Effector memory CD8-positive, alpha-beta T cell (primary cell): Measurements from ENCODE around the gene CARM1.

ENCODE experiments used
- ATAC-seq: fragments of 150-1000 bp; cut with Tn5 transposase; replicated peaks from 2 replicates; pipeline ENCODE4 v1.10.0; 2021; ENCODE audit warnings: mild to moderate bottlenecking, moderate library complexity
- DNase-seq, 3 experiments: peaks; one replicate each; pipeline ENCODE4 v3.0.0; 2021
- H3K27ac Mint-ChIP-seq, 2 donors: one replicate each; pipeline ENCODE4 v1.8.0; 2022; ENCODE audit warnings: mild to moderate bottlenecking in 2 of 2, mixed read lengths in 2 of 2, moderate library complexity in 2 of 2
- H3K27me3 Mint-ChIP-seq, 2 donors: one replicate each; pipeline ENCODE4 v1.8.0; 2022; ENCODE audit warnings: mixed read lengths in 2 of 2
- H3K36me3 Mint-ChIP-seq: one replicate; pipeline ENCODE4 v1.8.0; 2022; ENCODE audit warnings: mild to moderate bottlenecking, moderate library complexity, mixed read lengths; ENCODE audit not compliant: insufficient read depth
- H3K4me1 Mint-ChIP-seq, 2 donors: one replicate each; pipeline ENCODE4 v1.8.0; 2022; ENCODE audit warnings: low read depth in 2 of 2, mixed read lengths in 2 of 2
- H3K4me3 Mint-ChIP-seq, 2 donors: one replicate each; pipeline ENCODE4 v1.8.0; 2022; ENCODE audit warnings: mild to moderate bottlenecking in 2 of 2, mixed read lengths in 2 of 2, moderate library complexity in 2 of 2
- H3K9me3 Mint-ChIP-seq, 2 donors: one replicate each; pipeline ENCODE4 v1.8.0; 2022; ENCODE audit warnings: mixed read lengths in 2 of 2

CARM1 gene

GRCh38 chr19:10889880-10890279, 18.5 kb downstream of the CARM1 start:
- Mint-ChIP-seq H3K27me3 (no peaks in the 10 kb centered on the region), H3K27ac (no peak overlapping the region), H3K4me1 (peaks cover 0 to 8% of the 10 kb centered on the region in 2 donors), H3K9me3 (no peaks in the 10 kb centered on the region), H3K4me3 (no peak overlapping the region), H3K36me3 (peaks cover 4% of the 10 kb centered on the region)
- ATAC-seq (no peak), DNase-seq (no peak)

- no peak for DNase-seq
- ATAC-seq, result no peak
- H3K36me3 Mint-ChIP-seq, result no peaks in the 10 kb centered on the region
- no peaks in the 10 kb centered on the region for H3K27me3 Mint-ChIP-seq
- H3K27ac Mint-ChIP-seq, result no peak overlapping the region
- H3K9me3 Mint-ChIP-seq, result no peaks in the 10 kb centered on the region
- H3K4me3 Mint-ChIP-seq, result no peak overlapping the region
- peaks cover 7 to 12% of the 10 kb centered on the region in 2 donors for H3K4me1 Mint-ChIP-seq
These were observed 20.2 kb downstream of the CARM1 start for GRCh38 chr19:10891405-10892086.

- Mint-ChIP-seq H3K27ac (no peak overlapping the region), H3K36me3 (no peaks in the 10 kb centered on the region), H3K9me3 (no peaks in the 10 kb centered on the region), H3K4me3 (no peak overlapping the region), H3K27me3 (no peaks in the 10 kb centered on the region), H3K4me1 (peaks cover 13 to 19% of the 10 kb centered on the region in 2 donors)
- ATAC-seq (no peak), DNase-seq (no peak)
These were observed 20.9 kb downstream of the CARM1 start for GRCh38 chr19:10892256-10892655.

- H3K36me3 Mint-ChIP-seq, result no peaks in the 10 kb centered on the region
- no peak overlapping the region for H3K4me3 Mint-ChIP-seq
- H3K4me1 Mint-ChIP-seq, result peaks cover 13 to 18% of the 10 kb centered on the region in 2 donors
- H3K27me3 Mint-ChIP-seq, result no peaks in the 10 kb centered on the region
- DNase-seq (no peak), ATAC-seq (no peak)
- H3K27ac Mint-ChIP-seq, result no peak overlapping the region
- H3K9me3 Mint-ChIP-seq, result no peaks in the 10 kb centered on the region
These were observed 23.5 kb downstream of the CARM1 start for GRCh38 chr19:10894911-10895213.

GRCh38 chr19:10895363-10895762, 24.0 kb downstream of the CARM1 start:
- Mint-ChIP-seq H3K9me3 (no peaks in the 10 kb centered on the region), H3K36me3 (no peaks in the 10 kb centered on the region), H3K27me3 (no peaks in the 10 kb centered on the region), H3K27ac (no peak overlapping the region), H3K4me3 (no peak overlapping the region), H3K4me1 (peaks cover 13 to 18% of the 10 kb centered on the region in 2 donors)
- DNase-seq, result no peak
- no peak for ATAC-seq

GRCh38 chr19:10895920-10896319, 24.6 kb downstream of the CARM1 start:
- no peaks in the 10 kb centered on the region for H3K27me3 Mint-ChIP-seq
- no peak for DNase-seq
- H3K4me1 Mint-ChIP-seq, result peaks cover 13 to 18% of the 10 kb centered on the region in 2 donors
- no peak overlapping the region for H3K4me3 Mint-ChIP-seq
- ATAC-seq, result no peak
- H3K27ac Mint-ChIP-seq, result no peak overlapping the region
- H3K36me3 Mint-ChIP-seq, result peaks cover 3% of the 10 kb centered on the region
- H3K9me3 Mint-ChIP-seq, result no peaks in the 10 kb centered on the region

- H3K4me3 Mint-ChIP-seq, result no peak overlapping the region
- no peak for DNase-seq
- H3K27me3 Mint-ChIP-seq, result no peaks in the 10 kb centered on the region
- H3K27ac Mint-ChIP-seq, result peak overlapping the region; percentile 16 to 42
- H3K9me3 Mint-ChIP-seq, result no peaks in the 10 kb centered on the region
- ATAC-seq, result no peak
- peaks cover 13 to 18% of the 10 kb centered on the region in 2 donors for H3K4me1 Mint-ChIP-seq
- peaks cover 6% of the 10 kb centered on the region for H3K36me3 Mint-ChIP-seq
These were observed 25.6 kb downstream of the CARM1 start for GRCh38 chr19:10896851-10897526.

GRCh38 chr19:10898633-10899032, 27.3 kb downstream of the CARM1 start:
- H3K36me3 Mint-ChIP-seq, result peaks cover 6% of the 10 kb centered on the region
- H3K4me3 Mint-ChIP-seq, result no peak overlapping the region
- no peaks in the 10 kb centered on the region for H3K27me3 Mint-ChIP-seq
- H3K9me3 Mint-ChIP-seq, result peaks cover 0 to 1% of the 10 kb centered on the region in 2 donors
- no peak for DNase-seq
- no peak for ATAC-seq
- peaks cover 13 to 19% of the 10 kb centered on the region in 2 donors for H3K4me1 Mint-ChIP-seq
- H3K27ac Mint-ChIP-seq, result peak overlapping the region in 1 of 2 donors; percentile 58

GRCh38 chr19:10899151-10899653, 27.8 kb downstream of the CARM1 start:
- Mint-ChIP-seq H3K9me3 (peaks cover 0 to 1% of the 10 kb centered on the region in 2 donors), H3K4me1 (peaks cover 13 to 17% of the 10 kb centered on the region in 2 donors), H3K27ac (peak overlapping the region in 1 of 2 donors; percentile 58), H3K27me3 (no peaks in the 10 kb centered on the region), H3K36me3 (peaks cover 6% of the 10 kb centered on the region), H3K4me3 (no peak overlapping the region)
- no peak for DNase-seq
- ATAC-seq, result no peak

- Mint-ChIP-seq H3K9me3 (peaks cover 0 to under 1% of the 10 kb centered on the region in 2 donors), H3K4me1 (peaks cover 0 to 1% of the 10 kb centered on the region in 2 donors), H3K36me3 (peaks cover 20% of the 10 kb centered on the region), H3K4me3 (no peak overlapping the region), H3K27ac (no peak overlapping the region), H3K27me3 (no peaks in the 10 kb centered on the region)
- ATAC-seq (no peak), DNase-seq (no peak)
These were observed 36.6 kb downstream of the CARM1 start for GRCh38 chr19:10907925-10908324.

GRCh38 chr19:10908380-10908960, 37.1 kb downstream of the CARM1 start:
- ATAC-seq, result no peak
- Mint-ChIP-seq H3K4me1 (peaks cover 0 to 1% of the 10 kb centered on the region in 2 donors), H3K9me3 (no peaks in the 10 kb centered on the region), H3K27me3 (no peaks in the 10 kb centered on the region), H3K36me3 (peaks cover 23% of the 10 kb centered on the region), H3K27ac (no peak overlapping the region), H3K4me3 (no peak overlapping the region)
- DNase-seq, result no peak

GRCh38 chr19:10911579-10912363, 40.4 kb downstream of the CARM1 start:
- Mint-ChIP-seq H3K36me3 (peaks cover 20% of the 10 kb centered on the region), H3K4me3 (no peak overlapping the region)
- ATAC-seq, result no peak

GRCh38 chr19:10912619-10913018, 41.3 kb downstream of the CARM1 start:
- no peak for DNase-seq
- ATAC-seq, result no peak
- no peaks in the 10 kb centered on the region for H3K27me3 Mint-ChIP-seq
- H3K9me3 Mint-ChIP-seq, result no peaks in the 10 kb centered on the region
- peaks cover 17% of the 10 kb centered on the region for H3K36me3 Mint-ChIP-seq
- H3K4me1 Mint-ChIP-seq, result no peaks in the 10 kb centered on the region
- no peak overlapping the region for H3K4me3 Mint-ChIP-seq
- H3K27ac Mint-ChIP-seq, result no peak overlapping the region

More at GRCh38 chr19:10911579-10912363, 40.4 kb downstream of the CARM1 start:
- Mint-ChIP-seq H3K9me3 (no peaks in the 10 kb centered on the region), H3K27me3 (no peaks in the 10 kb centered on the region), H3K27ac (no peak overlapping the region), H3K4me1 (no peaks in the 10 kb centered on the region)
- no peak for DNase-seq
